Measurements from ENCODE around the gene SNX17.
A peak's percentile ranks its signal among the peaks of the same experiment; 100 is the strongest.

Gene SNX17

GRCh38 chr2:27373567-27373966 is 3.2 kb downstream of the SNX17 start:
- Histone ChIP-seq H3K9ac (ENCODE audit: low read length) (no peak overlapping the region), H3K4me1 (ENCODE audit: control insufficient read depth, insufficient read depth, low read length) (peaks cover 15% of the 10 kb centered on the region), H3K27me3 (ENCODE audit: control insufficient read depth, insufficient read depth, low read length) (no peaks in the 10 kb centered on the region), H3K4me3 (ENCODE audit: low read length) (no peak overlapping the region), H3K36me3 (ENCODE audit: control insufficient read depth, insufficient read depth, low read length) (peaks cover 40% of the 10 kb centered on the region), H3K27ac (ENCODE audit: low read depth, low read length) (no peak overlapping the region)

GRCh38 chr2:27375513-27376099 is 5.2 kb downstream of the SNX17 start:
- Histone ChIP-seq H3K36me3 (ENCODE audit: control insufficient read depth, insufficient read depth, low read length) (peaks cover 39% of the 10 kb centered on the region), H3K9ac (ENCODE audit: low read length) (no peak overlapping the region), H3K27me3 (ENCODE audit: control insufficient read depth, insufficient read depth, low read length) (no peaks in the 10 kb centered on the region), H3K4me1 (ENCODE audit: control insufficient read depth, insufficient read depth, low read length) (peaks cover 15% of the 10 kb centered on the region), H3K27ac (ENCODE audit: low read depth, low read length) (no peak overlapping the region), H3K4me3 (ENCODE audit: low read length) (no peak overlapping the region)

- Histone ChIP-seq H3K4me3 (ENCODE audit: low read length) (no peak overlapping the region), H3K36me3 (ENCODE audit: control insufficient read depth, insufficient read depth, low read length) (peaks cover 39% of the 10 kb centered on the region), H3K27me3 (ENCODE audit: control insufficient read depth, insufficient read depth, low read length) (no peaks in the 10 kb centered on the region), H3K27ac (ENCODE audit: low read depth, low read length) (no peak overlapping the region), H3K9ac (ENCODE audit: low read length) (no peak overlapping the region), H3K4me1 (ENCODE audit: control insufficient read depth, insufficient read depth, low read length) (peaks cover 15% of the 10 kb centered on the region)
Observed at GRCh38 chr2:27376151-27376865, 5.9 kb downstream of the SNX17 start.

- Histone ChIP-seq H3K27ac (ENCODE audit: low read depth, low read length) (no peak overlapping the region), H3K4me3 (ENCODE audit: low read length) (no peak overlapping the region), H3K27me3 (ENCODE audit: control insufficient read depth, insufficient read depth, low read length) (no peaks in the 10 kb centered on the region), H3K4me1 (ENCODE audit: control insufficient read depth, insufficient read depth, low read length) (peaks cover 13% of the 10 kb centered on the region), H3K36me3 (ENCODE audit: control insufficient read depth, insufficient read depth, low read length) (peaks cover 39% of the 10 kb centered on the region), H3K9ac (ENCODE audit: low read length) (no peak overlapping the region)
Observed at GRCh38 chr2:27376866-27377617, 6.6 kb downstream of the SNX17 start.

- H3K4me1 ChIP-seq (ENCODE audit: control insufficient read depth, insufficient read depth, low read length): peaks cover 13% of the 10 kb centered on the region
- no peak overlapping the region for H3K4me3 ChIP-seq (ENCODE audit: low read length)
- H3K27ac ChIP-seq (ENCODE audit: low read depth, low read length): no peak overlapping the region
- H3K9ac ChIP-seq (ENCODE audit: low read length): no peak overlapping the region
- peaks cover 39% of the 10 kb centered on the region for H3K36me3 ChIP-seq (ENCODE audit: control insufficient read depth, insufficient read depth, low read length)
- no peaks in the 10 kb centered on the region for H3K27me3 ChIP-seq (ENCODE audit: control insufficient read depth, insufficient read depth, low read length)
Observed at GRCh38 chr2:27377618-27378095, 7.2 kb downstream of the SNX17 start.

- Histone ChIP-seq H3K9ac (ENCODE audit: low read length) (no peak overlapping the region), H3K27ac (ENCODE audit: low read depth, low read length) (no peak overlapping the region), H3K27me3 (ENCODE audit: control insufficient read depth, insufficient read depth, low read length) (no peaks in the 10 kb centered on the region), H3K4me1 (ENCODE audit: control insufficient read depth, insufficient read depth, low read length) (peaks cover 13% of the 10 kb centered on the region), H3K36me3 (ENCODE audit: control insufficient read depth, insufficient read depth, low read length) (peaks cover 38% of the 10 kb centered on the region), H3K4me3 (ENCODE audit: low read length) (no peak overlapping the region)
Observed at GRCh38 chr2:27378096-27378808, 7.8 kb downstream of the SNX17 start.

GRCh38 chr2:27378809-27379290 is 8.4 kb downstream of the SNX17 start:
- H3K4me1 ChIP-seq (ENCODE audit: control insufficient read depth, insufficient read depth, low read length): peaks cover 13% of the 10 kb centered on the region
- H3K36me3 ChIP-seq (ENCODE audit: control insufficient read depth, insufficient read depth, low read length): peaks cover 38% of the 10 kb centered on the region
- no peaks in the 10 kb centered on the region for H3K27me3 ChIP-seq (ENCODE audit: control insufficient read depth, insufficient read depth, low read length)
- H3K27ac ChIP-seq (ENCODE audit: low read depth, low read length): no peak overlapping the region
- H3K9ac ChIP-seq (ENCODE audit: low read length): no peak overlapping the region
- H3K4me3 ChIP-seq (ENCODE audit: low read length): no peak overlapping the region

GRCh38 chr2:27379383-27379835 is 9.0 kb downstream of the SNX17 start:
- no peak overlapping the region for H3K9ac ChIP-seq (ENCODE audit: low read length)
- peaks cover 13% of the 10 kb centered on the region for H3K4me1 ChIP-seq (ENCODE audit: control insufficient read depth, insufficient read depth, low read length)
- no peak overlapping the region for H3K27ac ChIP-seq (ENCODE audit: low read depth, low read length)
- no peaks in the 10 kb centered on the region for H3K27me3 ChIP-seq (ENCODE audit: control insufficient read depth, insufficient read depth, low read length)
- H3K36me3 ChIP-seq (ENCODE audit: control insufficient read depth, insufficient read depth, low read length): peaks cover 39% of the 10 kb centered on the region
- peak overlapping the region; percentile 83 for H3K4me3 ChIP-seq (ENCODE audit: low read length)

- Histone ChIP-seq H3K4me1 (ENCODE audit: control insufficient read depth, insufficient read depth, low read length) (peaks cover 13% of the 10 kb centered on the region), H3K27me3 (ENCODE audit: control insufficient read depth, insufficient read depth, low read length) (no peaks in the 10 kb centered on the region), H3K36me3 (ENCODE audit: control insufficient read depth, insufficient read depth, low read length) (peaks cover 40% of the 10 kb centered on the region), H3K27ac (ENCODE audit: low read depth, low read length) (peak overlapping the region; percentile 95), H3K4me3 (ENCODE audit: low read length) (peak overlapping the region; percentile 83), H3K9ac (ENCODE audit: low read length) (peak overlapping the region; percentile 92)
Observed at GRCh38 chr2:27379836-27380625, 9.6 kb downstream of the SNX17 start.

GRCh38 chr2:27380626-27381545 is 10.5 kb downstream of the SNX17 start, which contains the start of gene ZNF513:
Gene ZNF513 (minus strand): TSS chr2:27380734. CDS start chr2:27380526, 208 bp downstream.
- H3K36me3 ChIP-seq (ENCODE audit: control insufficient read depth, insufficient read depth, low read length): peaks cover 39% of the 10 kb centered on the region
- peak within 1 kb of the TSS; percentile 83 for H3K4me3 ChIP-seq (ENCODE audit: low read length)
- peak within 1 kb of the TSS; percentile 92 for H3K9ac ChIP-seq (ENCODE audit: low read length)
- no peaks in the 10 kb centered on the region for H3K27me3 ChIP-seq (ENCODE audit: control insufficient read depth, insufficient read depth, low read length)
- H3K4me1 ChIP-seq (ENCODE audit: control insufficient read depth, insufficient read depth, low read length): peaks cover 13% of the 10 kb centered on the region
- peak within 1 kb of the TSS; percentile 95 for H3K27ac ChIP-seq (ENCODE audit: low read depth, low read length)

Measured in rectal smooth muscle tissue (tissue), 1 donor.